Hair follicle dermal papilla cell (primary cell): ENCODE results near the gene MRPL47. TPM values are rescaled to one million over a fixed set of nuclear protein-coding genes. Genes with fewer than 3 reads are reported as not detected.

Source experiments
- small RNA-seq: library from RNA; depleted of rRNA; stranded (forward); fragments of <200 nt; gene quantifications from one replicate; pipeline ENCODE3, GENCODE V24; 2012
- total RNA-seq: library from RNA; depleted of rRNA; stranded (reverse); fragments of >200 nt; gene quantifications from 2 replicates; pipeline ENCODE4 v1.2.3, GENCODE V29; 2012

Gene MRPL47
- 16.6 and 22.7 TPM in 2 replicates for total RNA-seq

GRCh38 chr3:179604321-179605078 lies at the start of gene MRPL47, which contains the start of gene NDUFB5:
Gene MRPL47, minus strand, starts transcription at chr3:179604638. Its CDS starts 14 bp downstream, at chr3:179604624.
Gene NDUFB5, plus strand, starts transcription at chr3:179604794. Its CDS starts 22 bp downstream, at chr3:179604816.

GRCh38 chr3:179652447-179653095 lies 48.1 kb upstream of the MRPL47 start, which contains the start of gene USP13:
Gene USP13, plus strand, starts transcription at chr3:179653040. Its CDS starts 186 bp downstream, at chr3:179653226.

GRCh38 chr3:179562591-179563270 lies 41.7 kb downstream of the MRPL47 start, which contains the start of gene ACTL6A:
Gene ACTL6A, plus strand, starts transcription at chr3:179562926. Its CDS starts 167 bp downstream, at chr3:179563093.

Small RNA genes within 50 kb of the gene (small RNA-seq; reads per million reads assigned to genes)
- gene AC090425.1 (not detected), gene RF01210 (not detected)

Other genes starting within 250 kb of the MRPL47 start
- gene GNB4, start 153.2 kb downstream of the MRPL47 start, total RNA-seq, result 121 and 128 TPM in 2 replicates
- gene ACTL6A, start 41.7 kb downstream of the MRPL47 start, total RNA-seq, result 33.6 and 50.6 TPM in 2 replicates
- gene NDUFB5, start 156 bp upstream of the MRPL47 start, total RNA-seq, result 59.1 and 70.7 TPM in 2 replicates
- 14.6 and 16.0 TPM in 2 replicates for gene USP13, start 48.4 kb upstream of the MRPL47 start, total RNA-seq